Measurements from ENCODE around the gene SV2C.
"Not testable (repeated sequence)": the region's sequence is repeated elsewhere in the genome, so short reads cannot be mapped to it uniquely, and the experiment has no call there.

- not testable (repeated sequence) for TF ChIP-seq ZFP41 (tag by site-specific recombination; IDR thresholded peaks at IDR 0.05; ENCODE audit: borderline replicate concordance)
- TF ChIP-seq, protein P1, sequence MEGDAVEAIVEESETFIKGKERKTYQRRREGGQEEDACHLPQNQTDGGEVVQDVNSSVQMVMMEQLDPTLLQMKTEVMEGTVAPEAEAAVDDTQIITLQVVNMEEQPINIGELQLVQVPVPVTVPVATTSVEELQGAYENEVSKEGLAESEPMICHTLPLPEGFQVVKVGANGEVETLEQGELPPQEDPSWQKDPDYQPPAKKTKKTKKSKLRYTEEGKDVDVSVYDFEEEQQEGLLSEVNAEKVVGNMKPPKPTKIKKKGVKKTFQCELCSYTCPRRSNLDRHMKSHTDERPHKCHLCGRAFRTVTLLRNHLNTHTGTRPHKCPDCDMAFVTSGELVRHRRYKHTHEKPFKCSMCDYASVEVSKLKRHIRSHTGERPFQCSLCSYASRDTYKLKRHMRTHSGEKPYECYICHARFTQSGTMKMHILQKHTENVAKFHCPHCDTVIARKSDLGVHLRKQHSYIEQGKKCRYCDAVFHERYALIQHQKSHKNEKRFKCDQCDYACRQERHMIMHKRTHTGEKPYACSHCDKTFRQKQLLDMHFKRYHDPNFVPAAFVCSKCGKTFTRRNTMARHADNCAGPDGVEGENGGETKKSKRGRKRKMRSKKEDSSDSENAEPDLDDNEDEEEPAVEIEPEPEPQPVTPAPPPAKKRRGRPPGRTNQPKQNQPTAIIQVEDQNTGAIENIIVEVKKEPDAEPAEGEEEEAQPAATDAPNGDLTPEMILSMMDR (tag by site-specific recombination; IDR thresholded peaks at IDR 0.05), result not testable (repeated sequence)
Observed at GRCh38 chr5:76335451-76335850, 252.3 kb downstream of the SV2C start.

All from HEK293 (cell line).